GM18870 (cell line): ENCODE results near the gene CCNE1.

Source experiments
- ATAC-seq: cut with Tn5 transposase; IDR thresholded peaks from one replicate; pipeline ENCODE4 v1.9.1; 2021; ENCODE audit warnings: moderate library complexity; ENCODE audit not compliant: unreplicated experiment

CCNE1 gene

GRCh38 chr19:29873024-29873800 lies 61.4 kb downstream of the CCNE1 start:
- ATAC-seq = no peak
